Caco-2 (cell line): ENCODE measurements around the gene CHADL. TPM values are rescaled to one million over a fixed set of nuclear protein-coding genes. Genes with fewer than 3 reads are reported as not detected.

ENCODE experiments used
- BruUV-seq: library from RNA; stranded (reverse); fragments of 400-500 nt; replicated peaks from 2 replicates; lab custom pipeline; 2021; lab: Mats Ljungman, UMichigan
- CTCF ChIA-PET: fragments of 300-600 bp; sonication (Branson Sonifier 250); formaldehyde crosslinking; loops from one replicate; lab custom pipeline; 2022; ENCODE audit warnings: antibody characterized with exemption; lab: Charles Lee
- POLR2A ChIA-PET: fragments of 300-600 bp; sonication (Branson Sonifier 250); formaldehyde crosslinking; loops from one replicate; lab custom pipeline; 2022; ENCODE audit warnings: antibody characterized with exemption; lab: Charles Lee
- DNase-seq, 2 experiments: peaks; one replicate each; pipeline versions ENCODE4 v3.0.0 to v3.0.0-alpha.2; 2020 to 2022
- H3K27me3 ChIP-seq: replicated peaks from 2 replicates; pipeline ENCODE4 v1.6.0; 2011; ENCODE audit warnings: low read length; ENCODE audit not compliant: control insufficient read depth, insufficient read depth
- H3K36me3 ChIP-seq: 2 replicates; pipeline ENCODE4 v1.5.1; 2011; ENCODE audit warnings: low read length; ENCODE audit not compliant: control insufficient read depth, insufficient read depth
- H3K4me1 ChIP-seq: fragments of 250-450 bp; sonication (Bioruptor Pico); 2 replicates; pipeline ENCODE4 v1.5.1; 2020; ENCODE audit warnings: mild to moderate bottlenecking
- H3K4me3 ChIP-seq: 2 replicates; pipeline ENCODE4 v1.5.1; 2011; ENCODE audit warnings: low read depth, mild to moderate bottlenecking, control low read depth, low read length
- H3K9me3 ChIP-seq: fragments of 250-450 bp; sonication (Bioruptor Pico); 2 replicates; pipeline ENCODE4 v1.5.1; 2020; ENCODE audit warnings: mild to moderate bottlenecking, moderate library complexity
- H3K27ac Mint-ChIP-seq: one replicate; pipeline ENCODE4 v1.8.0; 2022; ENCODE audit warnings: mixed read lengths; ENCODE audit not compliant: unreplicated experiment
- H3K27me3 Mint-ChIP-seq: one replicate; pipeline ENCODE4 v1.8.0; 2022; ENCODE audit warnings: mixed read lengths; ENCODE audit not compliant: insufficient read depth, unreplicated experiment
- H3K36me3 Mint-ChIP-seq: one replicate; pipeline ENCODE4 v1.8.0; 2022; ENCODE audit warnings: mild to moderate bottlenecking, mixed read lengths; ENCODE audit not compliant: insufficient read depth, unreplicated experiment
- H3K4me1 Mint-ChIP-seq: one replicate; pipeline ENCODE4 v1.8.0; 2022; ENCODE audit warnings: low read depth, mixed read lengths; ENCODE audit not compliant: unreplicated experiment
- H3K4me3 Mint-ChIP-seq: one replicate; pipeline ENCODE4 v1.8.0; 2022; ENCODE audit warnings: mild to moderate bottlenecking, moderate library complexity, mixed read lengths; ENCODE audit not compliant: unreplicated experiment
- H3K9me3 Mint-ChIP-seq: one replicate; pipeline ENCODE4 v1.8.0; 2022; ENCODE audit warnings: mixed read lengths; ENCODE audit not compliant: unreplicated experiment
- intact Hi-C: fragments of 100-400 bp; cut with micrococcal nuclease; formaldehyde crosslinking; loops from one replicate; pipeline ENCODE4 v1.10.0; 2022; ENCODE audit not compliant: unreplicated experiment
- total RNA-seq: library from RNA; stranded (reverse); gene quantifications from 2 replicates; pipeline ENCODE4 v1.2.3, GENCODE V29; 2022
- TF ChIP-seq, protein P1 (sequence below), 2 experiments: fragments of 200-600 bp in 1 of 2; IDR thresholded peaks; 1 replicate in 1 of 2; 2 replicates in 1 of 2; pipeline versions ENCODE4 v1.5.1 to v1.8.0; 2011 to 2022; ENCODE audit warnings: antibody characterized with exemption in 1 of 2, control low read depth in 1 of 2, inconsistent platforms in 1 of 2, low read depth in 1 of 2, low read length in 1 of 2, mild to moderate bottlenecking in 1 of 2, moderate library complexity in 1 of 2; ENCODE audit not compliant: insufficient read depth in 1 of 2, severe bottlenecking in 1 of 2, unreplicated experiment in 1 of 2

Gene CHADL
- total RNA-seq, 1 experiment from 2014 or later, result 0.32 TPM

- H3K27me3 Mint-ChIP-seq, result no peaks in the 10 kb centered on the region
- H3K36me3 ChIP-seq, result no peaks in the 10 kb centered on the region
- CTCF ChIA-PET, result no interaction called here
- peak overlapping the region; percentile 35 for H3K27ac Mint-ChIP-seq
- peaks cover 82% of the 10 kb centered on the region for H3K36me3 Mint-ChIP-seq
- H3K9me3 ChIP-seq, result no peaks in the 10 kb centered on the region
- no peaks in the 10 kb centered on the region for H3K9me3 Mint-ChIP-seq
- H3K4me1 ChIP-seq, result no peaks in the 10 kb centered on the region
- TF ChIP-seq, protein P1, sequence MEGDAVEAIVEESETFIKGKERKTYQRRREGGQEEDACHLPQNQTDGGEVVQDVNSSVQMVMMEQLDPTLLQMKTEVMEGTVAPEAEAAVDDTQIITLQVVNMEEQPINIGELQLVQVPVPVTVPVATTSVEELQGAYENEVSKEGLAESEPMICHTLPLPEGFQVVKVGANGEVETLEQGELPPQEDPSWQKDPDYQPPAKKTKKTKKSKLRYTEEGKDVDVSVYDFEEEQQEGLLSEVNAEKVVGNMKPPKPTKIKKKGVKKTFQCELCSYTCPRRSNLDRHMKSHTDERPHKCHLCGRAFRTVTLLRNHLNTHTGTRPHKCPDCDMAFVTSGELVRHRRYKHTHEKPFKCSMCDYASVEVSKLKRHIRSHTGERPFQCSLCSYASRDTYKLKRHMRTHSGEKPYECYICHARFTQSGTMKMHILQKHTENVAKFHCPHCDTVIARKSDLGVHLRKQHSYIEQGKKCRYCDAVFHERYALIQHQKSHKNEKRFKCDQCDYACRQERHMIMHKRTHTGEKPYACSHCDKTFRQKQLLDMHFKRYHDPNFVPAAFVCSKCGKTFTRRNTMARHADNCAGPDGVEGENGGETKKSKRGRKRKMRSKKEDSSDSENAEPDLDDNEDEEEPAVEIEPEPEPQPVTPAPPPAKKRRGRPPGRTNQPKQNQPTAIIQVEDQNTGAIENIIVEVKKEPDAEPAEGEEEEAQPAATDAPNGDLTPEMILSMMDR (IDR thresholded peaks at IDR 0.05; ENCODE audit: insufficient read depth in 1 of 2, low read depth in 1 of 2, low read length in 1 of 2, severe bottlenecking in 1 of 2, unreplicated experiment in 1 of 2), result no peak
- intact Hi-C loops, result no loop called here
- no peak overlapping the region for H3K4me3 ChIP-seq
- no peaks in the 10 kb centered on the region for H3K4me1 Mint-ChIP-seq
- DNase-seq, result no peak
- no TSS peak for BruUV-seq
- POLR2A ChIA-PET, result no interaction called here
- H3K4me3 Mint-ChIP-seq, result no peak overlapping the region
- no peaks in the 10 kb centered on the region for H3K27me3 ChIP-seq
These were observed 9.4 kb upstream of the CHADL start for GRCh38 chr22:41250127-41250526.

DNA sequence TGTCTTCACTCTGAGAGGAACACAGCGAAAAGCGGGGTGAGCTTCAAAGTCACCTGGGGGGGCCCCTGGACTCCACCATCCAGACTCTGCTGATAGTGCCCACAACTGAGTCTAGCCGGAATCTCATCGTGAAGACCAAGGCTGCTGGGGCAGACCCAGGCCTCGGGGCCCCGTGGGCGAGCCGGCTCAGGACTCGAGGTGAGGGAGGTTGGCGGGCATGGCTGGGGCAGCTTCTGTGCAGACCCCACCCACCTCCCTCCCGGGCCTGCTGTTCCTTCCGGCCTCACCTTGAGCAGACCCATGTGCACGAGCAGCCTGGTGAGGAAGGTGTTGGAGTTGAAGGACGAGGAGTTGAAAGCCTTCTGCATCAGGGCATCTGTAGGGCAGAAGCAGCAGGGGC lies 8.7 kb upstream of the CHADL start:
- Histone ChIP-seq H3K27me3 (no peaks in the 10 kb centered on the region), H3K9me3 (no peaks in the 10 kb centered on the region), H3K36me3 (no peaks in the 10 kb centered on the region), H3K4me1 (no peaks in the 10 kb centered on the region), H3K4me3 (no peak overlapping the region)
- DNase-seq, result no peak
- no peaks in the 10 kb centered on the region for H3K9me3 Mint-ChIP-seq
- TF ChIP-seq, protein P1 (IDR thresholded peaks at IDR 0.05; ENCODE audit: insufficient read depth in 1 of 2, low read depth in 1 of 2, low read length in 1 of 2, severe bottlenecking in 1 of 2, unreplicated experiment in 1 of 2), result no peak
- no peak overlapping the region for H3K4me3 Mint-ChIP-seq
- ChIA-PET POLR2A (no interaction called here), CTCF (no interaction called here)
- no peaks in the 10 kb centered on the region for H3K4me1 Mint-ChIP-seq
- BruUV-seq, result no TSS peak
- peaks cover 81% of the 10 kb centered on the region for H3K36me3 Mint-ChIP-seq
- no peaks in the 10 kb centered on the region for H3K27me3 Mint-ChIP-seq
- H3K27ac Mint-ChIP-seq, result no peak overlapping the region
- intact Hi-C loops, result no loop called here

DNA sequence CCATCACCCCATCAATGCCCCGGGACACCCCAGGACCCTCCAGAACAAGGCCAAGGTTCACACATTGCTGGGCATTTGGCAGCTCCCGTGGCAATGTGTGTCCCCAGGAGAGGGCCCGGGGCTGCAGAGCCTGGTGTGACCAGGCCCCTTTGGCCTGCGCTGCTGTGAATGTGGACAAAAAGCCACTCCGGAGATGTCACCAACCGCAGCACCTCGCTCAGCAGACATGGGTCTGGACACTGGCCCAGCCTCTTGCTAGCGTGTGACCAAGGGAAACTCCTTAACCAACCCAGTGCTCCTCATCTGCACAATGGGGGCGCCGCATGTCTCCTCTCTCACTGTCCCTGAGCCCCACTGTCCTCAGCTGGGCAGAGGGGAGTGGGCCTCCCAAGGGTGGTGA lies 8.0 kb upstream of the CHADL start:
- Histone ChIP-seq H3K4me3 (no peak overlapping the region), H3K27me3 (no peaks in the 10 kb centered on the region), H3K36me3 (no peaks in the 10 kb centered on the region), H3K4me1 (no peaks in the 10 kb centered on the region), H3K9me3 (no peaks in the 10 kb centered on the region)
- Mint-ChIP-seq H3K36me3 (peaks cover 75% of the 10 kb centered on the region), H3K27me3 (no peaks in the 10 kb centered on the region), H3K4me3 (no peak overlapping the region), H3K4me1 (no peaks in the 10 kb centered on the region), H3K9me3 (no peaks in the 10 kb centered on the region), H3K27ac (no peak overlapping the region)
- intact Hi-C loops, result no loop called here
- ChIA-PET CTCF (no interaction called here), POLR2A (no interaction called here)
- TF ChIP-seq, protein P1 (IDR thresholded peaks at IDR 0.05; ENCODE audit: insufficient read depth in 1 of 2, low read depth in 1 of 2, low read length in 1 of 2, severe bottlenecking in 1 of 2, unreplicated experiment in 1 of 2), result no peak
- BruUV-seq, result no TSS peak
- DNase-seq, result no peak
